Measurements from ENCODE around the gene PIGK. TPM values are rescaled to one million over a fixed set of nuclear protein-coding genes. Genes with fewer than 3 reads are reported as not detected.

Gene PIGK
- total RNA-seq, 6 donors from 2014 or later = 10.2 to 30.6 (median 17.5) TPM

DNA sequence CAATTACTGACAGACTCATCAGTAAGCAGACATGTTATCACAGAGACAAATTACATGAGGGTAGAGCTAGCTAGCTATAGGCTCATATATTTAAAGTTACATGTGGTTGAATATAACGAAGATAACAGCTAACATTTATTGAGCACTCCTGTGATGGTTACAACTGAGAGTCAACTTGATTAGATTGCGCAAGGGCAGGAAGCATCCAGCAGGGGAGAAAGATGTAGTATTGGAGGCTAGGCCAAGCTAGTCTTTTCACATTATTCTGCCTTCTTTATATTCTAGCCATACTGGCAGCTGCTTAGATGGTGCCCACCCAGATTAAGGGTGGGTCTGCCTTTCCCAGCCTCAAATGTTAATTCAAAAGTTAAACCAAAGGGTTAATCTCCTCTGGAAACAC lies 37.1 kb downstream of the PIGK start:
- DNase-seq (no peak), ATAC-seq (ENCODE audit: low FRiP score in 2 of 2) (no peak)
- Histone ChIP-seq H3K4me3 (no peak overlapping the region), H3K27me3 (no peaks in the 10 kb centered on the region), H3K9me3 (peaks cover 0 to 7% (median 5%) of the 10 kb centered on the region in 4 donors), H3K36me3 (no peaks in the 10 kb centered on the region), H3K27ac (no peak overlapping the region), H3K4me1 (no peaks in the 10 kb centered on the region)
- WGBS, 2 donors = 94 to 100% methylated on average over 2 of the region's 2 CpGs
- TF ChIP-seq, protein P1, sequence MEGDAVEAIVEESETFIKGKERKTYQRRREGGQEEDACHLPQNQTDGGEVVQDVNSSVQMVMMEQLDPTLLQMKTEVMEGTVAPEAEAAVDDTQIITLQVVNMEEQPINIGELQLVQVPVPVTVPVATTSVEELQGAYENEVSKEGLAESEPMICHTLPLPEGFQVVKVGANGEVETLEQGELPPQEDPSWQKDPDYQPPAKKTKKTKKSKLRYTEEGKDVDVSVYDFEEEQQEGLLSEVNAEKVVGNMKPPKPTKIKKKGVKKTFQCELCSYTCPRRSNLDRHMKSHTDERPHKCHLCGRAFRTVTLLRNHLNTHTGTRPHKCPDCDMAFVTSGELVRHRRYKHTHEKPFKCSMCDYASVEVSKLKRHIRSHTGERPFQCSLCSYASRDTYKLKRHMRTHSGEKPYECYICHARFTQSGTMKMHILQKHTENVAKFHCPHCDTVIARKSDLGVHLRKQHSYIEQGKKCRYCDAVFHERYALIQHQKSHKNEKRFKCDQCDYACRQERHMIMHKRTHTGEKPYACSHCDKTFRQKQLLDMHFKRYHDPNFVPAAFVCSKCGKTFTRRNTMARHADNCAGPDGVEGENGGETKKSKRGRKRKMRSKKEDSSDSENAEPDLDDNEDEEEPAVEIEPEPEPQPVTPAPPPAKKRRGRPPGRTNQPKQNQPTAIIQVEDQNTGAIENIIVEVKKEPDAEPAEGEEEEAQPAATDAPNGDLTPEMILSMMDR (IDR thresholded peaks at IDR 0.05) = no peak
- TF ChIP-seq POLR2A (IDR thresholded peaks at IDR 0.05) = no peak
- TF ChIP-seq POLR2AphosphoS5 (IDR thresholded peaks at IDR 0.05) = no peak
- TF ChIP-seq EP300 (IDR thresholded peaks at IDR 0.05) = no peak

DNA sequence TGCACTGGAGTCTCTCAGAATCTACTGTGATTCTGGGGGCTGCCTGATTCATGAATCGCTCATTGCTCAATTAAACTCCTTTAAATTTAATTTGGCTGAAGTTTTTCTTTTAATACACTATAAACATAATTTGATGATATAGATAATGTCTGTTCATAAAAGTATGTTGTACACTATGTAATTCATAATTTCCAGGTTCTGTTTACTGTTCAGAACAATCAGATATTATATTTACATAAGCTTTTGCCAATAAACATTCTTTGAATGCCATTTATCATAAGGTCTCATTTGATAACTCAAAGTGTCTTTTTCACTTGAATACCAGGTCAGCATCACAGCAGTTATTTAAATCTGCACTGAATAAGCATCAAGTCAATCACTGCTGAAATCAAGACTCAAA lies 39.6 kb downstream of the PIGK start:
- TF ChIP-seq EP300 (IDR thresholded peaks at IDR 0.05) (no peak), POLR2A (IDR thresholded peaks at IDR 0.05) (no peak), POLR2AphosphoS5 (IDR thresholded peaks at IDR 0.05) (no peak)
- TF ChIP-seq, protein P1 (IDR thresholded peaks at IDR 0.05) = no peak
- DNase-seq (no peak), ATAC-seq (ENCODE audit: low FRiP score in 2 of 2) (no peak)
- Histone ChIP-seq H3K36me3 (no peaks in the 10 kb centered on the region), H3K4me3 (no peak overlapping the region), H3K9me3 (peaks cover 0 to 24% (median 6%) of the 10 kb centered on the region in 4 donors), H3K4me1 (no peaks in the 10 kb centered on the region), H3K27me3 (no peaks in the 10 kb centered on the region), H3K27ac (no peak overlapping the region)
- WGBS, 2 donors = 91 to 98% methylated on average over 1 of the region's 1 CpG

DNA sequence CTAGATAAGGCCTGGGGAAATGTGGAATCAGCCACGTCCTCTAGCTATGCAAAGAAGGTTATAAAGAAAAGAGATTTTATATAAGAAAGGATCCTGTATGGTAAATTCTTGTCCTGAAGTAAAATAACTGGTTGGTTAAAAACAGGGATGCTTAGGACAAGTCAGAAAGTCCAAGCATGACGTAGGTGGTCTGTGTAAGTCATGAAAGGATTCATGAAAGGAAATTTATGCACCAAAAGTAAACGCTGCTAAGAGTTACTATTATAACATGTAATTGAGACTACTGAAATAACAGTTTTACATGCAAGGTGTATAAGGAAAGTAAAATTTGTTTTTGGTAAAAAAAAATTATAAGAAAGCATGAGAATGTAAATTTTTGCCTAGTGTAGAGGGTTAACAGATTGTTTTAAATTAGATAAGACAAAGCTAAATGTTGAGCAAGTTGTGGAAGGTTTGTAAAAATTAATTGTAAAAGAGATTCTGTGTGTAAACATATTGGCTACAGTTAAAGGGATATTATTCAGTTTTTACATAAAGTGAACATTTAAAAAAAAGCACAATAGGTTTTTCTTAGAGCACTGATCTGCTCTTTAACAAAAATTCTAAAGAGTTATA lies 43.9 kb downstream of the PIGK start:
- TF ChIP-seq, protein P1 (IDR thresholded peaks at IDR 0.05) = no peak
- TF ChIP-seq POLR2A (IDR thresholded peaks at IDR 0.05) (no peak), POLR2AphosphoS5 (IDR thresholded peaks at IDR 0.05) (no peak), EP300 (IDR thresholded peaks at IDR 0.05) (no peak)
- H3K4me1 ChIP-seq = no peaks in the 10 kb centered on the region
- no peaks in the 10 kb centered on the region for H3K36me3 ChIP-seq
- H3K27me3 ChIP-seq = no peaks in the 10 kb centered on the region
- ATAC-seq (ENCODE audit: low FRiP score in 2 of 2) (no peak), DNase-seq (no peak)
- no peak overlapping the region for H3K4me3 ChIP-seq
- H3K9me3 ChIP-seq = peaks cover 0 to 25% (median 6%) of the 10 kb centered on the region in 4 donors
- H3K27ac ChIP-seq = no peak overlapping the region
- WGBS, 2 donors = 76 to 89% methylated on average over 3 of the region's 3 CpGs

DNA sequence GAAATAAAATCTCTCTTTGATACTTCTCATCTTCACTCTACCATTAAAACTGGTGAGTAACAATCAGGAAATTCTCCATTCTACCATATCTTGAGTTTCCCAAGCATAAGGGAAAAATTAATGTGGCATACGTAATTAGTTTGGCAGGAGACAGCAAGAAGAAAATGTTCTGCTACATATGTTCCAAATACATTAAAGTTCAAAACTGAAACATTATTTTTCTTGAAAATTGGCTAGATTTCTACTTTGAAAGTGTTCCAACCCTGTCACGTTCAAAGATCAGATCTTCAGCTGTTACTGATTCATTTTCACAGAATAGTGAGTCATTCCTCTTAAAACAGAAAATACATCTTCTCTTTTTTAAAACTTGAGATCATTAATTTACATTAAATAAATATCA lies 48.5 kb downstream of the PIGK start:
- DNase-seq (no peak), ATAC-seq (ENCODE audit: low FRiP score in 2 of 2) (no peak)
- WGBS, 2 donors = 67 to 70% methylated on average over 2 of the region's 2 CpGs
- H3K4me1 ChIP-seq = no peaks in the 10 kb centered on the region
- H3K36me3 ChIP-seq = no peaks in the 10 kb centered on the region
- no peak overlapping the region for H3K27ac ChIP-seq
- TF ChIP-seq POLR2AphosphoS5 (IDR thresholded peaks at IDR 0.05) = no peak
- TF ChIP-seq EP300 (IDR thresholded peaks at IDR 0.05) = no peak
- TF ChIP-seq, protein P1 (IDR thresholded peaks at IDR 0.05) = no peak
- TF ChIP-seq POLR2A (IDR thresholded peaks at IDR 0.05) = no peak
- no peak overlapping the region for H3K4me3 ChIP-seq
- peaks cover 0 to 12% (median 0%) of the 10 kb centered on the region in 4 donors for H3K9me3 ChIP-seq
- H3K27me3 ChIP-seq = no peaks in the 10 kb centered on the region

DNA sequence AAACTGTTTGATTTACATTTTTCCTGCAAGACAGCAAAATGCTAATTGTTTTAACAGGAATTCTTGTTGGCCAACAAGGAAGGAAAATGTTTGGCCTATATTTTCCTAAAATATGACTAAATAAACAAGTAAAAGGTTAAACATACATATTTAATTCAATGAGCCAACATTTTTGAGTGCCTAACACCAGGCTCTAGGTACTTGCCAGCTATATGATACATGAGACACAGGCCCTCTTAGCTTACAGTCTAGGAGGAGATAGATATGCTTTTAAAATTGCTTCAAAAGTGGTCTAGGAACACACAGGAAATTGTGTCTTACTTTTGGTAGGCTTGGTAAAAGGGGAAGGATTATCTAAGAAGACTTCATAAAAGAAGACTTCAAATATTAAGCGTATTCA lies 50.9 kb downstream of the PIGK start:
- H3K27me3 ChIP-seq = no peaks in the 10 kb centered on the region
- ATAC-seq (ENCODE audit: low FRiP score in 2 of 2) (no peak), DNase-seq (no peak)
- H3K36me3 ChIP-seq = no peaks in the 10 kb centered on the region
- H3K4me1 ChIP-seq = no peaks in the 10 kb centered on the region
- H3K27ac ChIP-seq = no peak overlapping the region
- no peaks in the 10 kb centered on the region for H3K9me3 ChIP-seq
- 100% methylated on average over 1 of the region's 1 CpG for WGBS, 2 donors
- TF ChIP-seq, protein P1 (IDR thresholded peaks at IDR 0.05) = no peak
- TF ChIP-seq POLR2AphosphoS5 (IDR thresholded peaks at IDR 0.05) = no peak
- H3K4me3 ChIP-seq = no peak overlapping the region
